Caco-2 (cell line): ENCODE data around the gene LMF1. TPM values are rescaled to one million over a fixed set of nuclear protein-coding genes. Genes with fewer than 3 reads are reported as not detected.

Experiments
- BruUV-seq: library from RNA; stranded (reverse); fragments of 400-500 nt; replicated peaks from 2 replicates; lab custom pipeline; 2021; lab: Mats Ljungman, UMichigan
- CTCF ChIA-PET: fragments of 300-600 bp; sonication (Branson Sonifier 250); formaldehyde crosslinking; loops from one replicate; lab custom pipeline; 2022; ENCODE audit warnings: antibody characterized with exemption; lab: Charles Lee
- POLR2A ChIA-PET: fragments of 300-600 bp; sonication (Branson Sonifier 250); formaldehyde crosslinking; loops from one replicate; lab custom pipeline; 2022; ENCODE audit warnings: antibody characterized with exemption; lab: Charles Lee
- DNase-seq, 2 experiments: peaks; one replicate each; pipeline versions ENCODE4 v3.0.0 to v3.0.0-alpha.2; 2020 to 2022
- H3K27me3 ChIP-seq: replicated peaks from 2 replicates; pipeline ENCODE4 v1.6.0; 2011; ENCODE audit warnings: low read length; ENCODE audit not compliant: control insufficient read depth, insufficient read depth
- H3K36me3 ChIP-seq: 2 replicates; pipeline ENCODE4 v1.5.1; 2011; ENCODE audit warnings: low read length; ENCODE audit not compliant: control insufficient read depth, insufficient read depth
- H3K4me1 ChIP-seq: fragments of 250-450 bp; sonication (Bioruptor Pico); 2 replicates; pipeline ENCODE4 v1.5.1; 2020; ENCODE audit warnings: mild to moderate bottlenecking
- H3K4me3 ChIP-seq: 2 replicates; pipeline ENCODE4 v1.5.1; 2011; ENCODE audit warnings: low read depth, mild to moderate bottlenecking, control low read depth, low read length
- H3K9me3 ChIP-seq: fragments of 250-450 bp; sonication (Bioruptor Pico); 2 replicates; pipeline ENCODE4 v1.5.1; 2020; ENCODE audit warnings: mild to moderate bottlenecking, moderate library complexity
- H3K27ac Mint-ChIP-seq: one replicate; pipeline ENCODE4 v1.8.0; 2022; ENCODE audit warnings: mixed read lengths; ENCODE audit not compliant: unreplicated experiment
- H3K27me3 Mint-ChIP-seq: one replicate; pipeline ENCODE4 v1.8.0; 2022; ENCODE audit warnings: mixed read lengths; ENCODE audit not compliant: insufficient read depth, unreplicated experiment
- H3K36me3 Mint-ChIP-seq: one replicate; pipeline ENCODE4 v1.8.0; 2022; ENCODE audit warnings: mild to moderate bottlenecking, mixed read lengths; ENCODE audit not compliant: insufficient read depth, unreplicated experiment
- H3K4me1 Mint-ChIP-seq: one replicate; pipeline ENCODE4 v1.8.0; 2022; ENCODE audit warnings: low read depth, mixed read lengths; ENCODE audit not compliant: unreplicated experiment
- H3K4me3 Mint-ChIP-seq: one replicate; pipeline ENCODE4 v1.8.0; 2022; ENCODE audit warnings: mild to moderate bottlenecking, moderate library complexity, mixed read lengths; ENCODE audit not compliant: unreplicated experiment
- H3K9me3 Mint-ChIP-seq: one replicate; pipeline ENCODE4 v1.8.0; 2022; ENCODE audit warnings: mixed read lengths; ENCODE audit not compliant: unreplicated experiment
- CTCF ChIP-seq, 2 experiments: fragments of 200-600 bp in 1 of 2; IDR thresholded peaks; 1 replicate in 1 of 2; 2 replicates in 1 of 2; pipeline versions ENCODE4 v1.5.1 to v1.8.0; 2011 to 2022; ENCODE audit warnings: antibody characterized with exemption in 1 of 2, control low read depth in 1 of 2, inconsistent platforms in 1 of 2, low read depth in 1 of 2, low read length in 1 of 2, mild to moderate bottlenecking in 1 of 2, moderate library complexity in 1 of 2; ENCODE audit not compliant: insufficient read depth in 1 of 2, severe bottlenecking in 1 of 2, unreplicated experiment in 1 of 2
- intact Hi-C: fragments of 100-400 bp; cut with micrococcal nuclease; formaldehyde crosslinking; loops from one replicate; pipeline ENCODE4 v1.10.0; 2022; ENCODE audit not compliant: unreplicated experiment
- total RNA-seq: library from RNA; stranded (reverse); gene quantifications from 2 replicates; pipeline ENCODE4 v1.2.3, GENCODE V29; 2022

Gene LMF1
- total RNA-seq, 1 experiment from 2014 or later: 12.3 TPM

GRCh38 chr16:841455-842060 lies 129.2 kb downstream of the LMF1 start:
- TF ChIP-seq CTCF (IDR thresholded peaks at IDR 0.05; ENCODE audit: insufficient read depth in 1 of 2, low read depth in 1 of 2, low read length in 1 of 2, severe bottlenecking in 1 of 2, unreplicated experiment in 1 of 2): no peak
- no peaks in the 10 kb centered on the region for H3K9me3 Mint-ChIP-seq
- Histone ChIP-seq H3K27me3 (no peaks in the 10 kb centered on the region), H3K9me3 (no peaks in the 10 kb centered on the region), H3K36me3 (no peaks in the 10 kb centered on the region), H3K4me1 (no peaks in the 10 kb centered on the region), H3K4me3 (no peak overlapping the region)
- no peaks in the 10 kb centered on the region for H3K4me1 Mint-ChIP-seq
- CTCF ChIA-PET: interaction anchor here (0.7 kb wide), 1 partner anchor 216 kb away, joined by 4 read pairs; no protein-coding TSS in a partner anchor
- intact Hi-C loops: no loop called here
- no peaks in the 10 kb centered on the region for H3K36me3 Mint-ChIP-seq
- peaks cover 3% of the 10 kb centered on the region for H3K27me3 Mint-ChIP-seq
- no peak overlapping the region for H3K4me3 Mint-ChIP-seq
- H3K27ac Mint-ChIP-seq: no peak overlapping the region
- DNase-seq: no peak
- POLR2A ChIA-PET: interaction anchor here (0.6 kb wide), 1 partner anchor 277 kb away, joined by 7 read pairs; no protein-coding TSS in a partner anchor
- BruUV-seq: no TSS peak

- no peak overlapping the region for H3K4me3 ChIP-seq
- no peaks in the 10 kb centered on the region for H3K36me3 Mint-ChIP-seq
- no peaks in the 10 kb centered on the region for H3K9me3 ChIP-seq
- peaks cover 3% of the 10 kb centered on the region for H3K27me3 Mint-ChIP-seq
- ChIA-PET POLR2A (interaction anchor here (0.6 kb wide), 1 partner anchor 278 kb away, joined by 7 read pairs; no protein-coding TSS in a partner anchor), CTCF (interaction anchor here (0.7 kb wide), 1 partner anchor 216 kb away, joined by 4 read pairs; no protein-coding TSS in a partner anchor)
- no peak for TF ChIP-seq CTCF (IDR thresholded peaks at IDR 0.05; ENCODE audit: insufficient read depth in 1 of 2, low read depth in 1 of 2, low read length in 1 of 2, severe bottlenecking in 1 of 2, unreplicated experiment in 1 of 2)
- BruUV-seq: no TSS peak
- no peak overlapping the region for H3K27ac Mint-ChIP-seq
- H3K4me3 Mint-ChIP-seq: no peak overlapping the region
- DNase-seq: no peak
- H3K27me3 ChIP-seq: no peaks in the 10 kb centered on the region
- H3K9me3 Mint-ChIP-seq: no peaks in the 10 kb centered on the region
- intact Hi-C loops: no loop called here
- H3K36me3 ChIP-seq: no peaks in the 10 kb centered on the region
- no peaks in the 10 kb centered on the region for H3K4me1 Mint-ChIP-seq
- no peaks in the 10 kb centered on the region for H3K4me1 ChIP-seq
Observed at GRCh38 chr16:840561-841454, 130.0 kb downstream of the LMF1 start.

- no peak for DNase-seq
- no peaks in the 10 kb centered on the region for H3K36me3 Mint-ChIP-seq
- no peaks in the 10 kb centered on the region for H3K9me3 Mint-ChIP-seq
- CTCF ChIA-PET: no interaction called here
- Histone ChIP-seq H3K27me3 (no peaks in the 10 kb centered on the region), H3K9me3 (no peaks in the 10 kb centered on the region), H3K36me3 (no peaks in the 10 kb centered on the region), H3K4me3 (no peak overlapping the region), H3K4me1 (no peaks in the 10 kb centered on the region)
- BruUV-seq: no TSS peak
- intact Hi-C loops: no loop called here
- no peaks in the 10 kb centered on the region for H3K4me1 Mint-ChIP-seq
- H3K4me3 Mint-ChIP-seq: no peak overlapping the region
- H3K27me3 Mint-ChIP-seq: no peaks in the 10 kb centered on the region
- TF ChIP-seq CTCF (IDR thresholded peaks at IDR 0.05; ENCODE audit: insufficient read depth in 1 of 2, low read depth in 1 of 2, low read length in 1 of 2, severe bottlenecking in 1 of 2, unreplicated experiment in 1 of 2): no peak
- POLR2A ChIA-PET: no interaction called here
- H3K27ac Mint-ChIP-seq: no peak overlapping the region
Observed at GRCh38 chr16:839643-840408, 131.0 kb downstream of the LMF1 start.
